Skeletal muscle tissue (tissue), 4 donors: ENCODE data around the gene STAT5A. TPM values are rescaled to one million over a fixed set of nuclear protein-coding genes. Genes with fewer than 3 reads are reported as not detected.
"Not testable (repeated sequence)": the region's sequence is repeated elsewhere in the genome, so short reads cannot be mapped to it uniquely, and the experiment has no call there.

Source experiments
- H3K27ac ChIP-seq: one replicate; pipeline ENCODE4 v1.7.0; 2013; ENCODE audit warnings: mild to moderate bottlenecking, low read depth, low read length, inconsistent platforms
- H3K27me3 ChIP-seq, 3 donors: one replicate each; pipeline ENCODE4 v1.7.0; 2013; ENCODE audit warnings: low read length in 3 of 3; ENCODE audit not compliant: control insufficient read depth in 3 of 3, insufficient read depth in 3 of 3
- H3K36me3 ChIP-seq, 3 donors: one replicate each; pipeline ENCODE4 v1.7.0; 2013; ENCODE audit warnings: low read length in 3 of 3; ENCODE audit not compliant: control insufficient read depth in 3 of 3, insufficient read depth in 3 of 3
- H3K4me1 ChIP-seq, 3 donors: one replicate each; pipeline ENCODE4 v1.7.0; 2013; ENCODE audit warnings: low read length in 3 of 3, mild to moderate bottlenecking in 3 of 3; ENCODE audit not compliant: control insufficient read depth in 3 of 3, insufficient read depth in 3 of 3
- H3K4me3 ChIP-seq, 3 donors: one replicate each; pipeline ENCODE4 v1.7.0; 2013; ENCODE audit warnings: low read length in 3 of 3
- H3K9ac ChIP-seq, 3 donors: one replicate each; pipeline ENCODE4 v1.7.0; 2013; ENCODE audit warnings: low read length in 3 of 3, mild to moderate bottlenecking in 3 of 3, moderate library complexity in 2 of 3, low read depth in 1 of 3
- H3K9me3 ChIP-seq, 3 donors: one replicate each; pipeline ENCODE4 v1.7.0; 2013; ENCODE audit warnings: low read length in 3 of 3; ENCODE audit not compliant: control insufficient read depth in 3 of 3
- total RNA-seq: library from RNA; depleted of rRNA; stranded (reverse); fragments of >200 nt; gene quantifications from one replicate; pipeline ENCODE4 v1.2.3, GENCODE V29; 2014
- donor health status: Osteomylitis.

The STAT5A gene
- total RNA-seq, 1 donor from 2014 or later, result 18.3 TPM

- Histone ChIP-seq H3K4me3 (no peak overlapping the region), H3K27ac (no peak overlapping the region), H3K4me1 (peaks cover 31 to 39% (median 38%) of the 10 kb centered on the region in 3 donors), H3K9ac (no peak overlapping the region), H3K27me3 (no peaks in the 10 kb centered on the region), H3K9me3 (no peaks in the 10 kb centered on the region), H3K36me3 (no peaks in the 10 kb centered on the region)
Observed at GRCh38 chr17:42358434-42358833, 70.1 kb downstream of the STAT5A start.

- no peaks in the 10 kb centered on the region for H3K36me3 ChIP-seq
- H3K9ac ChIP-seq, result no peak overlapping the region
- H3K4me3 ChIP-seq, result no peak overlapping the region
- H3K9me3 ChIP-seq, result no peaks in the 10 kb centered on the region
- no peak overlapping the region for H3K27ac ChIP-seq
- H3K27me3 ChIP-seq, result no peaks in the 10 kb centered on the region
- peaks cover 38 to 46% (median 41%) of the 10 kb centered on the region in 3 donors for H3K4me1 ChIP-seq
Observed at GRCh38 chr17:42359133-42359532, 70.8 kb downstream of the STAT5A start.

- H3K9ac ChIP-seq, H3K36me3 ChIP-seq, H3K9me3 ChIP-seq, H3K27me3 ChIP-seq, H3K27ac ChIP-seq, H3K4me3 ChIP-seq: not testable (repeated sequence)
- peaks cover 37 to 53% (median 46%) of the 10 kb centered on the region in 3 donors for H3K4me1 ChIP-seq
Observed at GRCh38 chr17:42360388-42360787, 72.1 kb downstream of the STAT5A start.

Other genes with a start within 250 kb of the STAT5A start
- gene C17orf113, start 237.9 kb upstream of the STAT5A start, total RNA-seq, result 1.6 TPM
- 0.52 TPM for gene ZNF385C, start 190.0 kb upstream of the STAT5A start, total RNA-seq
- gene DHX58, start 175.8 kb upstream of the STAT5A start, total RNA-seq, result 3.7 TPM
- 8.9 TPM for gene KAT2A, start 167.1 kb upstream of the STAT5A start, total RNA-seq
- gene HSPB9, start 165.7 kb upstream of the STAT5A start, total RNA-seq, result not detected
- 19.8 TPM for gene RAB5C, start 133.5 kb upstream of the STAT5A start, total RNA-seq
- gene KCNH4, start 107.4 kb upstream of the STAT5A start, total RNA-seq, result not detected
- gene HCRT, start 103.0 kb upstream of the STAT5A start, total RNA-seq, result not detected
- gene GHDC, start 94.0 kb upstream of the STAT5A start, total RNA-seq, result 7.3 TPM
- 31.3 TPM for gene STAT5B, start 12.1 kb upstream of the STAT5A start, total RNA-seq
- 44.9 TPM for gene STAT3, start 99.9 kb downstream of the STAT5A start, total RNA-seq
- 238 TPM for gene CAVIN1, start 134.8 kb downstream of the STAT5A start, total RNA-seq
- 66.8 TPM for gene ATP6V0A1, start 170.4 kb downstream of the STAT5A start, total RNA-seq
- gene NAGLU, start 247.7 kb downstream of the STAT5A start, total RNA-seq, result 14.1 TPM